Measurements from ENCODE around the gene CHCHD3. TPM values are rescaled to one million over a fixed set of nuclear protein-coding genes. Genes with fewer than 3 reads are reported as not detected.

Gene CHCHD3
- total and polyA plus RNA-seq, 2 of the 4 experiments (the other 2 are of a cell fraction): 56.9 to 141 TPM

DNA sequence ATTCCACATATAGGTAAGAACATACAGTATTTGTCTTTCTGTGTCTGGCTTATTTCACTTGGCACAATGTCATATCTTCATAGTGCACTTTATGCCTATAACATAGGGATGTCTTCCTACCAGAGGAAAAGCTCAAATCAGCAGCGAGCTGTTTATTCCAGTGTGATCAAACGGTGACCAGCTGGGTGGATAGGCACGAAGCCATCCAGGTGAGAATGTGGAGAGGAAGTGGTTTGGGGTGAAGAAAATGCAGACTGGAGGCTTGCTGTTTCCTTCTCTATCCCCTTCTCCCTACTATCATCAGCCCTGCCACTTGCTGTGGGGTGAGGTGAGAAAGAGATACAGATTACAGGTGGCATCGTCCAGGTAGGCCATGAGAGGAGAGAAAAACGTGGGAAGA, 52.4 kb downstream of the CHCHD3 start:
- Histone ChIP-seq H3K18ac (ENCODE audit: low read depth, low read length) (no peak overlapping the region), H2AFZ (replicated peaks; ENCODE audit: low read length, poor library complexity) (no peak overlapping the region), H4K5ac (ENCODE audit: low read depth, low read length) (no peak overlapping the region), H3K56ac (ENCODE audit: extremely low read depth, insufficient read depth, low read length) (no peak overlapping the region), H3K23ac (ENCODE audit: low read depth, low read length) (no peak overlapping the region), H3K4me1 (ENCODE audit: control insufficient read depth, insufficient read depth, low read length) (no peaks in the 10 kb centered on the region), H3K4ac (ENCODE audit: low read depth, low read length) (no peak overlapping the region), H3K9me1 (ENCODE audit: insufficient read depth, low read length) (peaks cover 3% of the 10 kb centered on the region; the same call in 1 of the 2 replicates), H3K36me3 (ENCODE audit: control insufficient read depth, insufficient read depth, low read length) (no peaks in the 10 kb centered on the region), H3K4me2 (ENCODE audit: low read depth, low read length) (no peak overlapping the region), H2AK5ac (ENCODE audit: low read depth, low read length) (no peak overlapping the region), H3K27ac (ENCODE audit: insufficient read depth, low read length) (no peak overlapping the region), H2BK20ac (ENCODE audit: low read depth, low read length) (no peak overlapping the region), H3K14ac (replicated peaks; ENCODE audit: low read depth, low read length) (no peak overlapping the region), H3K9me3 (ENCODE audit: control insufficient read depth, insufficient read depth, low read length) (no peaks in the 10 kb centered on the region), H3K9ac (ENCODE audit: low read depth, low read length) (no peak overlapping the region), H4K8ac (ENCODE audit: low read depth in 2 of 2, low read length in 2 of 2) (no peak overlapping the region), H4K91ac (ENCODE audit: insufficient read depth, low read depth, low read length) (no peak overlapping the region), H2BK5ac (ENCODE audit: low read depth, low read length, poor library complexity, severe bottlenecking) (no peak overlapping the region), H2AK9ac (replicated peaks; ENCODE audit: low read depth, low read length, poor library complexity) (no peak overlapping the region), H3K79me1 (ENCODE audit: low read depth in 1 of 2, low read length in 2 of 2) (peaks cover 14 to 20% of the 10 kb centered on the region in 2 experiments), H2BK120ac (ENCODE audit: low read depth, low read length) (no peak overlapping the region), H3K4me3 (ENCODE audit: insufficient read depth, low read depth, low read length) (no peak overlapping the region), H3K27me3 (ENCODE audit: control insufficient read depth, insufficient read depth, low read length) (no peaks in the 10 kb centered on the region), H2BK15ac (ENCODE audit: low read depth, low read length) (no peak overlapping the region), H4K20me1 (ENCODE audit: insufficient read depth, low read length) (no peaks in the 10 kb centered on the region)
- TF ChIP-seq, protein P1, sequence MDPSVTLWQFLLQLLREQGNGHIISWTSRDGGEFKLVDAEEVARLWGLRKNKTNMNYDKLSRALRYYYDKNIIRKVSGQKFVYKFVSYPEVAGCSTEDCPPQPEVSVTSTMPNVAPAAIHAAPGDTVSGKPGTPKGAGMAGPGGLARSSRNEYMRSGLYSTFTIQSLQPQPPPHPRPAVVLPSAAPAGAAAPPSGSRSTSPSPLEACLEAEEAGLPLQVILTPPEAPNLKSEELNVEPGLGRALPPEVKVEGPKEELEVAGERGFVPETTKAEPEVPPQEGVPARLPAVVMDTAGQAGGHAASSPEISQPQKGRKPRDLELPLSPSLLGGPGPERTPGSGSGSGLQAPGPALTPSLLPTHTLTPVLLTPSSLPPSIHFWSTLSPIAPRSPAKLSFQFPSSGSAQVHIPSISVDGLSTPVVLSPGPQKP (IDR thresholded peaks at IDR 0.05; ENCODE audit: borderline replicate concordance, low read depth, low read length): no peak
- TF ChIP-seq RCOR1 (IDR thresholded peaks at IDR 0.05; ENCODE audit: insufficient replicate concordance, low read length) (no peak), MAZ (IDR thresholded peaks at IDR 0.05; ENCODE audit: borderline replicate concordance, low read depth, low read length) (no peak), FOS (IDR thresholded peaks at IDR 0.05; ENCODE audit: low read depth, low read length) (no peak), MXI1 (IDR thresholded peaks at IDR 0.05; ENCODE audit: borderline replicate concordance, low read depth, low read length) (no peak), CEBPB (IDR thresholded peaks at IDR 0.05; ENCODE audit: low read depth, low read length) (no peak), POLR2A (IDR thresholded peaks at IDR 0.05; ENCODE audit: low read depth, low read length) (no peak), RFX5 (IDR thresholded peaks at IDR 0.05; ENCODE audit: low read depth, low read length) (no peak), BHLHE40 (IDR thresholded peaks at IDR 0.05; ENCODE audit: low read depth, low read length) (no peak), NFE2L2 (IDR thresholded peaks at IDR 0.05; ENCODE audit: low read depth, low read length) (no peak), CHD1 (IDR thresholded peaks at IDR 0.05; ENCODE audit: low read depth, low read length) (no peak), MAFK (IDR thresholded peaks at IDR 0.05; ENCODE audit: low read depth, low read length) (no peak), RAD21 (IDR thresholded peaks at IDR 0.05; ENCODE audit: low read length) (no peak), SMC3 (IDR thresholded peaks at IDR 0.05; ENCODE audit: low read depth, low read length) (no peak)
- TF ChIP-seq, protein P2, sequence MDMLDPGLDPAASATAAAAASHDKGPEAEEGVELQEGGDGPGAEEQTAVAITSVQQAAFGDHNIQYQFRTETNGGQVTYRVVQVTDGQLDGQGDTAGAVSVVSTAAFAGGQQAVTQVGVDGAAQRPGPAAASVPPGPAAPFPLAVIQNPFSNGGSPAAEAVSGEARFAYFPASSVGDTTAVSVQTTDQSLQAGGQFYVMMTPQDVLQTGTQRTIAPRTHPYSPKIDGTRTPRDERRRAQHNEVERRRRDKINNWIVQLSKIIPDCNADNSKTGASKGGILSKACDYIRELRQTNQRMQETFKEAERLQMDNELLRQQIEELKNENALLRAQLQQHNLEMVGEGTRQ (IDR thresholded peaks at IDR 0.05; ENCODE audit: low read depth, low read length): no peak
- TF ChIP-seq, protein P3, sequence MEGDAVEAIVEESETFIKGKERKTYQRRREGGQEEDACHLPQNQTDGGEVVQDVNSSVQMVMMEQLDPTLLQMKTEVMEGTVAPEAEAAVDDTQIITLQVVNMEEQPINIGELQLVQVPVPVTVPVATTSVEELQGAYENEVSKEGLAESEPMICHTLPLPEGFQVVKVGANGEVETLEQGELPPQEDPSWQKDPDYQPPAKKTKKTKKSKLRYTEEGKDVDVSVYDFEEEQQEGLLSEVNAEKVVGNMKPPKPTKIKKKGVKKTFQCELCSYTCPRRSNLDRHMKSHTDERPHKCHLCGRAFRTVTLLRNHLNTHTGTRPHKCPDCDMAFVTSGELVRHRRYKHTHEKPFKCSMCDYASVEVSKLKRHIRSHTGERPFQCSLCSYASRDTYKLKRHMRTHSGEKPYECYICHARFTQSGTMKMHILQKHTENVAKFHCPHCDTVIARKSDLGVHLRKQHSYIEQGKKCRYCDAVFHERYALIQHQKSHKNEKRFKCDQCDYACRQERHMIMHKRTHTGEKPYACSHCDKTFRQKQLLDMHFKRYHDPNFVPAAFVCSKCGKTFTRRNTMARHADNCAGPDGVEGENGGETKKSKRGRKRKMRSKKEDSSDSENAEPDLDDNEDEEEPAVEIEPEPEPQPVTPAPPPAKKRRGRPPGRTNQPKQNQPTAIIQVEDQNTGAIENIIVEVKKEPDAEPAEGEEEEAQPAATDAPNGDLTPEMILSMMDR (conservative IDR thresholded peaks at IDR 0.05; ENCODE audit: low read depth, low read length): no peak
- ATAC-seq (ENCODE audit: low read depth) (no peak), DNase-seq (no peak)
- ChIA-PET POLR2A (ENCODE audit: unreplicated experiment) (no interaction called here), CTCF (interaction anchor here (1.0 kb wide), 1 partner anchor 16 kb away, joined by 3 read pairs; no protein-coding TSS in a partner anchor)
- in situ Hi-C loops (cut with MboI; ENCODE audit: low sequenced_read_pairs): no loop called here
- no TSS peak for BruUV-seq (replicated peaks)
- intact Hi-C loops (cut with micrococcal nuclease): no loop called here
- dilution Hi-C loops (cut with HindIII; ENCODE audit: low sequenced_read_pairs, unreplicated experiment): no loop called here
- WGBS, 2 experiments (ENCODE audit: extremely low coverage in 2 of 2, insufficient read length in 1 of 2): no CpG with 5 or more reads among the region's 5 CpGs
